Loucy (cell line): ENCODE results near the gene FRRS1L.

Source experiments
- CTCF ChIP-seq: fragments of 200-600 bp; sonication (generic); conservative IDR thresholded peaks from 2 replicates; pipeline ENCODE4 v1.5.1; 2014; ENCODE audit warnings: mild to moderate bottlenecking, antibody characterized with exemption, low read length
- EZH2phosphoT487 ChIP-seq: fragments of 200-600 bp; IDR thresholded peaks from 2 replicates; pipeline ENCODE4 v1.6.1; 2018; ENCODE audit warnings: antibody characterized with exemption, mild to moderate bottlenecking, moderate library complexity, borderline replicate concordance

DNA sequence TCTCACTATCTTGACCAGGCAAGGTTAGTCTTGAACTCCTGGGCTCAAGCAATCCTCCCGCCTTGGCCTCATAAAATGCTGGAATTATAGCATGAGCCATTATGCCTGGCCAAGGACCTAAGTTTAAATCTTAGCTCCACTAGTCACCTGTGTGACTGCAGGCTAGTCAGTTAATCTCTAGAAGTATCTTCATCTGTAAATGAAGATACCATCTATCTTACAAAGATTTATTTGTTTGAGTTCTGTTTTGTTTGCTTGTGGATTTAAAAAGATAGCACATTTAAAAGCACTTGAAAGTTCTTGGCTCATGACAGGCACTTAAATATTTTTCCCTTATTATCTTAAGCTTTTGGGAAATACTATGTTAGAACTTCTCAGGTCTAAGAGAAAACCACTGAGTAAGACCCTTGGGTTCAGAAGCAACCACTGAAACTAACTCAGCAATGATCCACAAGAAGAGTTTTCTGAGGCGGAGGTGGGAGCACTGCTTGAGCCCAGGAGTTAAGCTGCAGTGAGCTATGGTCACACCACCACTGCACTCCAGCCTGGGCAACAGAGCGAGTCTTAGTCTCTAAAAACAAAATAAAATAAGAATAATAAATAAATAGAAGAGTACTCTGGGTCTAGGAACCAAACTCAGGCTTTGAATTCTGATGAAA is 66.4 kb downstream of the FRRS1L start:
- TF ChIP-seq CTCF (no peak), EZH2phosphoT487 (no peak)
